Measurements from ENCODE around the gene TULP1. TPM values are rescaled to one million over a fixed set of nuclear protein-coding genes. Genes with fewer than 3 reads are reported as not detected.

TULP1 gene
- total RNA-seq, 1 donor, result not detected

- TF ChIP-seq, protein P1, sequence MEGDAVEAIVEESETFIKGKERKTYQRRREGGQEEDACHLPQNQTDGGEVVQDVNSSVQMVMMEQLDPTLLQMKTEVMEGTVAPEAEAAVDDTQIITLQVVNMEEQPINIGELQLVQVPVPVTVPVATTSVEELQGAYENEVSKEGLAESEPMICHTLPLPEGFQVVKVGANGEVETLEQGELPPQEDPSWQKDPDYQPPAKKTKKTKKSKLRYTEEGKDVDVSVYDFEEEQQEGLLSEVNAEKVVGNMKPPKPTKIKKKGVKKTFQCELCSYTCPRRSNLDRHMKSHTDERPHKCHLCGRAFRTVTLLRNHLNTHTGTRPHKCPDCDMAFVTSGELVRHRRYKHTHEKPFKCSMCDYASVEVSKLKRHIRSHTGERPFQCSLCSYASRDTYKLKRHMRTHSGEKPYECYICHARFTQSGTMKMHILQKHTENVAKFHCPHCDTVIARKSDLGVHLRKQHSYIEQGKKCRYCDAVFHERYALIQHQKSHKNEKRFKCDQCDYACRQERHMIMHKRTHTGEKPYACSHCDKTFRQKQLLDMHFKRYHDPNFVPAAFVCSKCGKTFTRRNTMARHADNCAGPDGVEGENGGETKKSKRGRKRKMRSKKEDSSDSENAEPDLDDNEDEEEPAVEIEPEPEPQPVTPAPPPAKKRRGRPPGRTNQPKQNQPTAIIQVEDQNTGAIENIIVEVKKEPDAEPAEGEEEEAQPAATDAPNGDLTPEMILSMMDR (IDR thresholded peaks at IDR 0.05; ENCODE audit: insufficient read depth, low read depth, low read length), result no peak
- no peak overlapping the region for H3K4me3 ChIP-seq (ENCODE audit: low read depth, low read length)
- no peak for DNase-seq (ENCODE audit: low read depth)
Observed at GRCh38 chr6:35477551-35478179, 35.0 kb downstream of the TULP1 start.

GRCh38 chr6:35477028-35477427 lies 35.7 kb downstream of the TULP1 start:
- DNase-seq (ENCODE audit: low read depth), result no peak
- no peak overlapping the region for H3K4me3 ChIP-seq (ENCODE audit: low read depth, low read length)
- TF ChIP-seq, protein P1 (IDR thresholded peaks at IDR 0.05; ENCODE audit: insufficient read depth, low read depth, low read length), result no peak

DNA sequence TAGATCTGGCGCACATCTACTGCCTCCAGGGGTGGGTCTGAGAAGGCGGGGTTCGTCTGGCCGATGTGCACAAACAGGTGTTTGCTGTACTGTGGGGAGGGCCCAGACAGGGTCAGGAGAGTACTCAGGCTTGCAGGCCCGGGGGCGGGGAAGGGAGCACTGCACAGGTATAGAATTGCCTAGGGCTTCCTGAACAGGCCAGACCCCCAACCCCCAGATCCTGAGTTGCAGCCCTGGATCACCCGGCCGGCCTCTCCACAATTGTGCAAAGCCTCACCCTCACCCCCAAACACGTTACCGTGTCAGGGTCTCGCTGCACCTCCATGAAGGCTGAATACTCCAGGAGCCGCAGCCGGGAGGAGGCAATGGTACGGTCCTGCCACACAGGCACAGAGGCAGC lies 36.7 kb downstream of the TULP1 start:
- TF ChIP-seq, protein P1 (IDR thresholded peaks at IDR 0.05; ENCODE audit: insufficient read depth, low read depth, low read length), result no peak
- no peak overlapping the region for H3K4me3 ChIP-seq (ENCODE audit: low read depth, low read length)
- DNase-seq (ENCODE audit: low read depth), result no peak

DNA sequence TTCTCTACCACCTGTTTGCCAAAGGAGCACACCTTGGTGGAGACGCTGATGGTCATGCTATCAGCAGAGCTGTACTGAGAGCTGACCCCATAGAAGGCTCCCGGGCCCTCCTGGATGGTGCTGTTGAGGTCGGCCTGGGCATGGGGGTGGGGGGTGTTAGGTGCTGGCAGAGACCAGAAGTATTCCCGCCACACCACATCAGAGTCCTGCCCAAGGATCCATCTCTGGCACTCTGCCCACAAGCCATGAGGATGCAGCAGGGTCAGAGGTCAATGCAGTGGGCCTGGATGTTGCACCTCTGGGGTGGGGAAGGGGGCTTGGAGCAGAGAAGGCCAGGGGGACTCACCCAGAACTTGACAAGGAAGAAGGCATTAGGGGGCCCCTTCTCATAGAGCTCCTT lies 37.1 kb downstream of the TULP1 start:
- TF ChIP-seq, protein P1 (IDR thresholded peaks at IDR 0.05; ENCODE audit: insufficient read depth, low read depth, low read length), result no peak

GRCh38 chr6:35474942-35475570 lies 37.6 kb downstream of the TULP1 start:
- TF ChIP-seq, protein P1 (IDR thresholded peaks at IDR 0.05; ENCODE audit: insufficient read depth, low read depth, low read length), result no peak
- H3K4me3 ChIP-seq (ENCODE audit: low read depth, low read length), result no peak overlapping the region
- no peak for DNase-seq (ENCODE audit: low read depth)

More for the DNA sequence above, 37.1 kb downstream of the TULP1 start:
- no peak overlapping the region for H3K4me3 ChIP-seq (ENCODE audit: low read depth, low read length)
- DNase-seq (ENCODE audit: low read depth), result no peak

DNA sequence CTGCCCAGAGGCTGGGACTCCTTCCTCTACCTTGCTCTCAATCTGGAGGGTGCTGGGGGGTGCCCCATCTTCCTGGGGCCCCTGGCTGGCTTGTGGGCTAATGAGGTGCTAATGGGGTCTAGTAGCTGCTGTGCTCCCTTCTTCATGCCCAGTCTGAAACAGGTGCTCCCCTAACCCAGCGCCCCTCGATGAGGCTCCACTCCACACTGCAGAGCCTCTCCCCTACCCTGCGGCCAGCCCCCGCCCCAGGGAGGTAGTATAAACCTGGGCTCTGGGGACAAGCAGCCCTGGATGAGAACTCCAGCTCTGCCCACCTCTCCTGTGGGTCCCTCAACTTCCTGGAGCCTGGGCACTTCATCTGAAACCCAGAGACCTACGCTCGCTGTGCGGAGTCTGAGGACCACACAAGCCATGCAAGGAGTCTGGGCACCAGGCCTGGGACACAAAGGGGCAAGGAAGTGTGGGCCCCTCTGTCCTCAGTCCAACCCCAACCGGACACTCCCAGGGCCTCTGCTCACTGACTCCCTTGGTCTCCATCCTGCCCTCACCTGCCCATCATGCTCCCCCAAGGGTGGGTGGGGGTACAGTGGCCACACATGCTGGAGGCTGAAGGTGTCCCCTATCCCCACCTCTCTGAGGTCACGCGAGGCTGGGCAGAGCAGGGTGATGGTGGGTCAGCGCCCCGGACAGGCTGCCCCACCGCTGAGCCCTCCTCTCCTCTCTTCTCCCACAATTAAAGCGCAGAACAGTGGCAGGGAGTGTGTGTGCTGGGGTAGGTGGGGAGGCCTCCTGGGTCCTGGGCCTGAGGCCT lies 38.4 kb downstream of the TULP1 start:
- no peak for DNase-seq (ENCODE audit: low read depth)
- TF ChIP-seq, protein P1 (IDR thresholded peaks at IDR 0.05; ENCODE audit: insufficient read depth, low read depth, low read length), result no peak

More for the DNA sequence above, 38.4 kb downstream of the TULP1 start:
- H3K4me3 ChIP-seq (ENCODE audit: low read depth, low read length), result no peak overlapping the region

All from fibroblast of villous mesenchyme (primary cell).